Activated CD4-positive, alpha-beta T cell treated with anti-CD3 and anti-CD28 coated beads for 36 hours (primary cell): ENCODE measurements around the gene FOXC2. TPM values are rescaled to one million over a fixed set of nuclear protein-coding genes. Genes with fewer than 3 reads are reported as not detected.

Experiments used
- ATAC-seq: fragments of 200-7000 bp; cut with Tn5 transposase; one replicate; pipeline ENCODE4 v1.10.0; 2021; ENCODE audit warnings: mild to moderate bottlenecking, moderate library complexity
- CTCF ChIA-PET: fragments of 350-600 bp; sonication (Branson Sonifier 250); formaldehyde crosslinking; loops from one replicate; lab custom pipeline; 2021; ENCODE audit warnings: antibody characterized with exemption; lab: Charles Lee
- POLR2A ChIA-PET: fragments of 350-600 bp; sonication (Branson Sonifier 250); formaldehyde crosslinking; loops from one replicate; lab custom pipeline; 2021; ENCODE audit warnings: antibody characterized with exemption, inconsistent platforms; lab: Charles Lee
- DNase-seq: peaks from one replicate; pipeline ENCODE4 v3.0.0-alpha.2; 2020
- H3K27ac Mint-ChIP-seq: one replicate; pipeline ENCODE4 v1.8.0; 2021; ENCODE audit warnings: mixed read lengths
- H3K27me3 Mint-ChIP-seq: one replicate; pipeline ENCODE4 v1.8.0; 2021; ENCODE audit warnings: mixed read lengths
- H3K36me3 Mint-ChIP-seq: one replicate; pipeline ENCODE4 v1.8.0; 2021; ENCODE audit warnings: low read depth, mixed read lengths
- H3K4me1 Mint-ChIP-seq: one replicate; pipeline ENCODE4 v1.8.0; 2021; ENCODE audit warnings: mixed read lengths
- H3K4me3 Mint-ChIP-seq: one replicate; pipeline ENCODE4 v1.8.0; 2021; ENCODE audit warnings: mild to moderate bottlenecking, moderate library complexity, mixed read lengths
- H3K9me3 Mint-ChIP-seq: one replicate; pipeline ENCODE4 v1.8.0; 2021; ENCODE audit warnings: low read depth, mixed read lengths
- intact Hi-C, 2 experiments: fragments of 100-400 bp; cut with DNase I in 1 of 2; cut with micrococcal nuclease in 1 of 2; formaldehyde crosslinking; loops; one replicate each; pipeline versions ENCODE4 v1.14.2 to v1.15.1; 2022 to 2024; cut with DNase I, micrococcal nuclease
- total RNA-seq, 2 experiments: library from RNA; stranded (reverse); gene quantifications; one replicate each; pipeline ENCODE4 v1.2.3, GENCODE V29; 2021

The FOXC2 gene
- total RNA-seq, 2 experiments from 2014 or later, result not detected

DNA sequence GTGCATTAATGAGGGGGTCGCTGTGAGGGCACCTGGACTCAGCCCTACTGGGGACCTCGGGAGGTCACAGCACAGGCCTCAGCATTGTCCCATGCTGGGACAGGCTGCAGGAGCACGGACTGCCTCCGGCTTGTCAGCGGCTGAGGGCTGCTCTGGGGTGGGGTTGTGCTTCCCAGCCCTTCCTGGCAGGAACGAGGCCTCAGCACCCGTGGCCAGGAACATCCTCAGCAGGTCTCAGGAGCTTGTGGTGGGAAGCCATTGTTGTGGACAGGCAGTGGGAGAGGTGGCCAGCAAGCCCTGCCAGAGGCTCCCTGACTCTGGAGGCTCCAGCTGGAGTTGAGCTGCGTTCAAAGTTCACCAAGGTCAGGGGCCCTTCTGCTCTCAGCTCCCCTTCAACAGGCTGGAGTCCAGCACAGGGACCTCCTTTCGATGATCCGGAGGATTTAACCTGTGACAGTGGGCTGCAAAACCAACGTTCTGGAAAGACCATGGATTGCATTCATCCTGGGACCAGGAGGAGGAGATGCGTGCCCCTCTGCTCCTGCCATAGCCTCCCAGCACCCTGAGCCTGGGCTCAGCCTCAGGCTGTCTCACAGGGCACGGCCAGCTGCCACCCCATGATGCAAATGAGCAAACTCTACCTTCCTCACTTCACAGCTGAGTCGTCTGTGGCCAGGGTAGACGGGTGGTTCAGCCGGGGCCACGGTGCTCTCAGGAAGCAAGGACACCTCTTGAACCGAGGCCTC, 44.3 kb downstream of the FOXC2 start:
- Mint-ChIP-seq H3K4me1 (no peaks in the 10 kb centered on the region), H3K36me3 (no peaks in the 10 kb centered on the region), H3K4me3 (no peak overlapping the region), H3K27me3 (peaks cover 11% of the 10 kb centered on the region), H3K9me3 (no peaks in the 10 kb centered on the region), H3K27ac (no peak overlapping the region)
- CTCF ChIA-PET, result no interaction called here
- no peak for DNase-seq
- intact Hi-C loops, result no loop called here
- POLR2A ChIA-PET, result no interaction called here
- ATAC-seq, result no peak

- H3K27ac Mint-ChIP-seq, result no peak overlapping the region
- ATAC-seq, result no peak
- no peak for DNase-seq
- H3K4me3 Mint-ChIP-seq, result no peak overlapping the region
- peaks cover 11% of the 10 kb centered on the region for H3K27me3 Mint-ChIP-seq
- ChIA-PET CTCF (no interaction called here), POLR2A (no interaction called here)
- intact Hi-C loops, result no loop called here
- H3K4me1 Mint-ChIP-seq, result no peaks in the 10 kb centered on the region
- H3K36me3 Mint-ChIP-seq, result no peaks in the 10 kb centered on the region
- no peaks in the 10 kb centered on the region for H3K9me3 Mint-ChIP-seq
Measured at GRCh38 chr16:86611525-86611855, 44.9 kb downstream of the FOXC2 start.

DNA sequence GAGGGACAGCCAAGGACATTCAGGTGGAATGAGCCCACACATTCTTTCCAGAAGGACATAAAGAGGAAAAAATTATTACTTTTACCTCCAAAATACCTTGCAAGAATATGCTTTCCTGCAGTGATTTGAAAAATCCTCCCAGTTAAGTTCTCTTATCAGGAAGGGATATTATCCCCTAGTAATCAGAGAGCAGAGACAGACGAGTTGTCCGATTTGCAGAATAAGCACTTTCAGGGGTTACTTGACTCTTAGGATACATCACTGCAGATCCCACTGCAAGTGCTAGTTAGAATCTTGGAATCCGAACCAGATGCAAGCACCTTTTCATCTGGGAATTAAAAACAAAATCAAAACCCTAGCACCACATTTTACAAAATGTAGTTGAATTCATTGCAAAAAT, 45.3 kb downstream of the FOXC2 start:
- Mint-ChIP-seq H3K27me3 (peaks cover 9% of the 10 kb centered on the region), H3K27ac (no peak overlapping the region), H3K4me1 (no peaks in the 10 kb centered on the region), H3K9me3 (no peaks in the 10 kb centered on the region), H3K4me3 (no peak overlapping the region), H3K36me3 (no peaks in the 10 kb centered on the region)
- ChIA-PET CTCF (no interaction called here), POLR2A (no interaction called here)
- DNase-seq (no peak), ATAC-seq (no peak)
- intact Hi-C loops, result no loop called here

- no peak for DNase-seq
- H3K9me3 Mint-ChIP-seq, result no peaks in the 10 kb centered on the region
- no peak for ATAC-seq
- no peaks in the 10 kb centered on the region for H3K36me3 Mint-ChIP-seq
- H3K27me3 Mint-ChIP-seq, result peaks cover 10% of the 10 kb centered on the region
- intact Hi-C loops, result no loop called here
- no peak overlapping the region for H3K27ac Mint-ChIP-seq
- H3K4me1 Mint-ChIP-seq, result no peaks in the 10 kb centered on the region
- POLR2A ChIA-PET, result no interaction called here
- no peak overlapping the region for H3K4me3 Mint-ChIP-seq
- CTCF ChIA-PET, result interaction anchor here (0.6 kb wide), 1 partner anchor 1866 kb away, joined by 3 read pairs; no protein-coding TSS in a partner anchor
Measured at GRCh38 chr16:86614699-86615098, 48.1 kb downstream of the FOXC2 start.

DNA sequence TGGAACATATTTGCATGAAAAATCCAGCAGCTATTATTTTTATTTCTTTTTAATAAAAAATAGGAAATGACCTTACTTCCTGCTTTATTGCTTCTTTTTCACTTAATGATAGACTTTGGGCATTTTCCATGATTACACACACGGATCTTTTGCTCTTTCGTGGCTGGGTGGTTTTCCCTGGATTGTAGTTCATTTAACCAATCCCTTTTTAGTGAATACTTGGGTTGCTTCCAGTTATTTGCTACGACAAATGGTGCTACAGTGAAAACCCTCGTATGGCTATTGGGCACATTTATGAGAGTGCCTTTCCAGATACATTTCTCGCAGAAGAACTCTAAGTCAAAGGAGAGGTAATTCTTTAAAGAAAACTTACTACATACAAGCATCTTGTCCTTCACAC, 50.3 kb downstream of the FOXC2 start:
- Mint-ChIP-seq H3K27me3 (peaks cover 8% of the 10 kb centered on the region), H3K36me3 (no peaks in the 10 kb centered on the region), H3K27ac (no peak overlapping the region), H3K4me3 (no peak overlapping the region), H3K4me1 (no peaks in the 10 kb centered on the region), H3K9me3 (no peaks in the 10 kb centered on the region)
- DNase-seq (no peak), ATAC-seq (no peak)
- ChIA-PET CTCF (no interaction called here), POLR2A (no interaction called here)
- intact Hi-C loops, result no loop called here

GRCh38 chr16:86618431-86619238, 52.0 kb downstream of the FOXC2 start:
- DNase-seq (no peak), ATAC-seq (no peak)
- ChIA-PET POLR2A (no interaction called here), CTCF (no interaction called here)
- Mint-ChIP-seq H3K27me3 (peaks cover 8% of the 10 kb centered on the region), H3K27ac (no peak overlapping the region), H3K4me1 (no peaks in the 10 kb centered on the region), H3K36me3 (no peaks in the 10 kb centered on the region), H3K4me3 (no peak overlapping the region), H3K9me3 (no peaks in the 10 kb centered on the region)
- intact Hi-C loops, result no loop called here

Other genes with a start within 250 kb of the FOXC2 start
- not detected for gene FOXF1, start 56.3 kb upstream of the FOXC2 start, total RNA-seq
- 10 to 100 TPM; 21.2 to 22.1 TPM for gene MTHFSD, start 11.6 kb upstream of the FOXC2 start, total RNA-seq
- not detected for gene FOXL1, start 11.7 kb downstream of the FOXC2 start, total RNA-seq